GM06990 (cell line): ENCODE results near the gene CCM2.

Experiments
- DNase-seq: peaks from one replicate; pipeline ENCODE4 v3.0.0-alpha.2; 2011; ENCODE audit not compliant: insufficient read length; ENCODE audit errors: extremely low read depth
- H3K27me3 ChIP-seq: replicated peaks from 2 replicates; pipeline ENCODE4 v1.6.0; 2011; ENCODE audit warnings: low read length; ENCODE audit not compliant: control insufficient read depth, insufficient read depth
- H3K36me3 ChIP-seq: 2 replicates; pipeline ENCODE4 v1.5.1; 2011; ENCODE audit warnings: low read length; ENCODE audit not compliant: control insufficient read depth, insufficient read depth
- H3K4me3 ChIP-seq: replicated peaks from 2 replicates; pipeline ENCODE4 v1.5.1; 2011; ENCODE audit warnings: low read depth, mild to moderate bottlenecking, control low read depth, low read length
- CTCF ChIP-seq: IDR thresholded peaks from 2 replicates; pipeline ENCODE4 v1.5.1; 2011; ENCODE audit warnings: low read length, control low read depth, mild to moderate bottlenecking, inconsistent platforms; ENCODE audit not compliant: insufficient read depth, poor library complexity, severe bottlenecking

The CCM2 gene

GRCh38 chr7:45089341-45089891, 89.4 kb downstream of the CCM2 start:
- peak overlapping the region; percentile 37 for H3K4me3 ChIP-seq
- DNase-seq = peak; percentile 54

GRCh38 chr7:45092100-45092930, 92.3 kb downstream of the CCM2 start:
- no peak for TF ChIP-seq CTCF
- no peak for DNase-seq
- H3K27me3 ChIP-seq = no peaks in the 10 kb centered on the region; the same call in 1 of the 2 replicates
- no peak overlapping the region for H3K4me3 ChIP-seq
- no peaks in the 10 kb centered on the region for H3K36me3 ChIP-seq

More at GRCh38 chr7:45089341-45089891, 89.4 kb downstream of the CCM2 start:
- TF ChIP-seq CTCF = no peak
- Histone ChIP-seq H3K36me3 (no peaks in the 10 kb centered on the region), H3K27me3 (no peaks in the 10 kb centered on the region; the same call in 1 of the 2 replicates)

- H3K36me3 ChIP-seq = no peaks in the 10 kb centered on the region
- no peak overlapping the region for H3K4me3 ChIP-seq
- no peaks in the 10 kb centered on the region; the same call in 1 of the 2 replicates for H3K27me3 ChIP-seq
- TF ChIP-seq CTCF = no peak
- no peak for DNase-seq
These were observed 92.9 kb downstream of the CCM2 start for GRCh38 chr7:45092931-45093235.

GRCh38 chr7:45098983-45099839, 99.2 kb downstream of the CCM2 start:
- no peak for TF ChIP-seq CTCF
- Histone ChIP-seq H3K27me3 (no peaks in the 10 kb centered on the region), H3K36me3 (peaks cover 42% of the 10 kb centered on the region), H3K4me3 (no peak overlapping the region)
- DNase-seq = no peak

- H3K27me3 ChIP-seq = no peaks in the 10 kb centered on the region
- TF ChIP-seq CTCF = no peak
- H3K4me3 ChIP-seq = no peak overlapping the region
- no peak for DNase-seq
- H3K36me3 ChIP-seq = peaks cover 50% of the 10 kb centered on the region
These were observed 100.1 kb downstream of the CCM2 start for GRCh38 chr7:45099891-45100760.
